K562 (cell line): ENCODE measurements around the gene CCDC17. TPM values are rescaled to one million over a fixed set of nuclear protein-coding genes. Genes with fewer than 3 reads are reported as not detected.

Experiments
- ATAC-seq: fragments of 200-7000 bp; cut with Tn5 transposase; 3 replicates; pipeline ENCODE4 v1.9.1; 2020; ENCODE audit warnings: moderate library complexity
- BruUV-seq: library from RNA; stranded (reverse); fragments of 400-500 nt; replicated peaks from 2 replicates; lab custom pipeline; 2021; lab: Mats Ljungman, UMichigan
- CTCF ChIA-PET: fragments of 300-600 bp; formaldehyde crosslinking; extraction: SDS; loops from one replicate; lab custom pipeline; 2021; ENCODE audit warnings: low intra/inter-chr PET ratio; lab: Yijun Ruan, JAX
- POLR2A ChIA-PET: fragments of 300-600, 350-650 bp; sonication (Branson Sonifier 250); formaldehyde crosslinking; extraction: SDS; loops from one replicate; lab custom pipeline; 2021; ENCODE audit warnings: antibody characterized with exemption, inconsistent platforms; lab: Yijun Ruan, JAX
- DNase-seq, 4 experiments: peaks; one replicate each; pipeline versions ENCODE4 v3.0.0 to v3.0.0-alpha.2; 2011 to 2018; ENCODE audit warnings: low spot score in 3 of 4, mixed read lengths in 3 of 4; ENCODE audit errors: extremely low read depth in 1 of 4
- FAIRE-seq: peaks from 2 replicates; lab custom pipeline; 2011; peaks lifted over from hg19 to GRCh38; lab: Jason Lieb, UNC
- H2AFZ ChIP-seq: 2 replicates; pipeline ENCODE4 v1.6.0; 2011; ENCODE audit warnings: low read depth, low read length, control low read depth, inconsistent platforms
- H3K27ac ChIP-seq: fragments of 200-600 bp; 3 replicates; pipeline ENCODE4 v1.8.0; 2011; ENCODE audit warnings: low read depth, mild to moderate bottlenecking, control low read depth, inconsistent platforms, low read length, moderate library complexity, mixed read lengths; ENCODE audit errors: extremely low read depth
- H3K27me3 ChIP-seq, 2 experiments: fragments of 300-600 bp in 1 of 2; 2 replicates in 1 of 2; 3 replicates in 1 of 2; pipeline versions ENCODE4 v1.6.0 to v1.8.0; 2011; ENCODE audit warnings: inconsistent platforms in 2 of 2, low read length in 2 of 2, mild to moderate bottlenecking in 1 of 2, mixed read lengths in 1 of 2, moderate library complexity in 1 of 2; ENCODE audit not compliant: control insufficient read depth in 2 of 2, insufficient read depth in 2 of 2
- H3K36me3 ChIP-seq: fragments of 300-600 bp; 3 replicates; pipeline ENCODE4 v1.8.0; 2011; ENCODE audit warnings: mild to moderate bottlenecking, low read length, inconsistent platforms; ENCODE audit not compliant: control insufficient read depth, insufficient read depth
- H3K4me1 ChIP-seq, 2 experiments: fragments of 200-600 bp in 1 of 2; replicated peaks in 1 of 2; 2 replicates in 1 of 2; 3 replicates in 1 of 2; pipeline versions ENCODE4 v1.5.1 to v1.8.0; 2011; ENCODE audit warnings: inconsistent platforms in 2 of 2, low read length in 2 of 2, mild to moderate bottlenecking in 1 of 2, mixed read lengths in 1 of 2, moderate library complexity in 1 of 2; ENCODE audit not compliant: control insufficient read depth in 2 of 2, insufficient read depth in 2 of 2
- H3K4me2 ChIP-seq: 2 replicates; pipeline ENCODE4 v1.6.1; 2011; ENCODE audit warnings: low read length, control low read depth, inconsistent platforms, mixed read lengths; ENCODE audit not compliant: insufficient read depth
- H3K4me3 ChIP-seq: fragments of 200-600 bp; sonication (generic), shearing (Covaris generic); 2 replicates; pipeline ENCODE4 v1.5.1; 2016; ENCODE audit warnings: control low read depth, inconsistent platforms
- H3K79me2 ChIP-seq: fragments of 200-600 bp; 3 replicates; pipeline ENCODE4 v1.8.0; 2011; ENCODE audit warnings: low read length, inconsistent platforms; ENCODE audit not compliant: control insufficient read depth, insufficient read depth
- H3K9ac ChIP-seq, 2 experiments: 2 replicates each; pipeline versions ENCODE4 v1.6.0 to v1.6.1; 2011; ENCODE audit warnings: low read depth in 2 of 2, low read length in 2 of 2, control low read depth in 1 of 2, inconsistent platforms in 1 of 2, mild to moderate bottlenecking in 1 of 2, mixed read lengths in 1 of 2; ENCODE audit not compliant: insufficient read depth in 1 of 2
- H3K9me1 ChIP-seq: one replicate; pipeline ENCODE4 v1.6.0; 2011; ENCODE audit warnings: inconsistent platforms, mild to moderate bottlenecking, low read length, moderate library complexity; ENCODE audit not compliant: control insufficient read depth, insufficient read depth
- H3K9me3 ChIP-seq: replicated peaks from 2 replicates; pipeline ENCODE4 v1.5.1; 2011; ENCODE audit warnings: low read depth, low read length, inconsistent platforms; ENCODE audit not compliant: control insufficient read depth, insufficient read depth
- H4K20me1 ChIP-seq: replicated peaks from 2 replicates; pipeline ENCODE4 v1.6.1; 2011; ENCODE audit warnings: low read length, inconsistent platforms, mixed read lengths; ENCODE audit not compliant: control insufficient read depth, insufficient read depth
- BCL6 ChIP-seq: fragments of 250-450 bp; sonication (Bioruptor Pico); IDR thresholded peaks from 2 replicates; pipeline ENCODE4 v1.4.0; 2020
- GATAD2B ChIP-seq: fragments of 450-650 bp; IDR thresholded peaks from 2 replicates; pipeline ENCODE4 v1.6.1; 2017; ENCODE audit warnings: mild to moderate bottlenecking, borderline replicate concordance
- HDAC3 ChIP-seq: fragments of 450-650 bp; IDR thresholded peaks from 2 replicates; pipeline ENCODE4 v1.6.1; 2018; ENCODE audit warnings: borderline replicate concordance, mild to moderate bottlenecking, moderate library complexity; ENCODE audit not compliant: partially characterized antibody
- ILK ChIP-seq: fragments of 450-650 bp; IDR thresholded peaks from 2 replicates; pipeline ENCODE4 v1.6.1; 2016; ENCODE audit warnings: missing genetic modification characterization, low read depth, mild to moderate bottlenecking, missing compliant biosample characterization, moderate library complexity, borderline replicate concordance
- L3MBTL2 ChIP-seq: fragments of 450-650 bp; IDR thresholded peaks from 2 replicates; pipeline ENCODE4 v1.6.1; 2016; ENCODE audit warnings: mild to moderate bottlenecking, moderate library complexity
- POLR2A ChIP-seq: fragments of 450-650 bp; conservative IDR thresholded peaks from 2 replicates; pipeline ENCODE4 v1.6.1; 2016
- POLR2AphosphoS5 ChIP-seq: IDR thresholded peaks from 2 replicates; pipeline ENCODE4 v1.6.1; 2011; ENCODE audit warnings: mild to moderate bottlenecking, low read depth, low read length, moderate library complexity; ENCODE audit not compliant: control insufficient read depth, insufficient read depth
- POLR2B ChIP-seq: fragments of 450-650 bp; IDR thresholded peaks from 2 replicates; pipeline ENCODE4 v1.6.1; 2018; ENCODE audit warnings: low read depth; ENCODE audit not compliant: partially characterized antibody
- POLR2H ChIP-seq: IDR thresholded peaks from 2 replicates; pipeline ENCODE4 v1.6.1; 2016; ENCODE audit warnings: missing genetic modification characterization, low read depth, mild to moderate bottlenecking, control low read depth, missing compliant biosample characterization, moderate library complexity
- RBFOX2 ChIP-seq: fragments of 200-400 bp; formaldehyde crosslinking; IDR thresholded peaks from 2 replicates; pipeline ENCODE4 v1.6.1; 2017; ENCODE audit warnings: low read depth, mild to moderate bottlenecking, low read length, moderate library complexity
- SIN3A ChIP-seq, 2 experiments: fragments of 150-350 bp in 1 of 2; IDR thresholded peaks; 2 replicates each; pipeline ENCODE4 v1.6.1; 2011 to 2016; ENCODE audit warnings: borderline replicate concordance in 2 of 2, low read depth in 2 of 2, low read length in 2 of 2, mild to moderate bottlenecking in 2 of 2, moderate library complexity in 2 of 2; ENCODE audit not compliant: control insufficient read depth in 1 of 2
- TAL1 ChIP-seq: fragments of 450-650 bp; IDR thresholded peaks from 2 replicates; pipeline ENCODE4 v1.6.1; 2016; ENCODE audit warnings: mild to moderate bottlenecking
- TEAD2 ChIP-seq: fragments of 450-650 bp; IDR thresholded peaks from 2 replicates; pipeline ENCODE4 v1.6.1; 2016; ENCODE audit warnings: missing genetic modification characterization, control low read depth, missing compliant biosample characterization
- ZBED1 ChIP-seq: IDR thresholded peaks from 2 replicates; pipeline ENCODE4 v1.6.1; 2014
- ZNF174 ChIP-seq: fragments of 250-450 bp; sonication (Bioruptor Pico); IDR thresholded peaks from 2 replicates; pipeline ENCODE4 v1.4.0; 2020; ENCODE audit warnings: mild to moderate bottlenecking
- ZNF507 ChIP-seq: conservative IDR thresholded peaks from 2 replicates; pipeline ENCODE4 v1.6.1; 2017; ENCODE audit warnings: missing genetic modification characterization, missing compliant biosample characterization
- ZNF561 ChIP-seq: fragments of 450-650 bp; formaldehyde crosslinking; conservative IDR thresholded peaks from 2 replicates; pipeline ENCODE4 v1.4.0; 2020; ENCODE audit warnings: mild to moderate bottlenecking, moderate library complexity
- ZNF79 ChIP-seq: fragments of 250-450 bp; sonication (Bioruptor Pico); IDR thresholded peaks from 2 replicates; pipeline ENCODE4 v1.4.0; 2020; ENCODE audit warnings: low read depth, mild to moderate bottlenecking, moderate library complexity
- WGBS: fragments of 100-300 bp; shearing (Covaris generic); methylation state at CpG from one replicate; pipeline ENCODE4 v1.1.6; 2016; ENCODE audit warnings: low coverage, mixed read lengths; ENCODE audit not compliant: insufficient coverage; ENCODE audit errors: missing lambda C conversion rate; 5-methylcytosine and 5-hydroxymethylcytosine counted together
- in situ Hi-C: fragments of 300-500 bp; cut with MboI; formaldehyde crosslinking; loops from 4 replicates; pipeline ENCODE4 v1.15.0; 2018; ENCODE audit warnings: inconsistent platforms, mixed read lengths
- intact Hi-C: fragments of 100-400 bp; cut with micrococcal nuclease; formaldehyde crosslinking; loops from 2 replicates; pipeline ENCODE4 v1.14.2; 2022
- polyA plus RNA-seq, 8 experiments: library from polyadenylated mRNA; depleted of rRNA in 4 of 8; stranded (reverse) in 5 of 8; unstranded in 3 of 8; fragments of >200 nt; fragmentation: Nextera tagmentation in 2 of 8; fragmentation: Illumina TruSeq in 1 of 8; extraction: Ambion mirVana in 2 of 8; extraction: Trizol in 1 of 8; gene quantifications; 2 replicates each; pipeline versions ENCODE4 v1.2.1 to v1.2.3, GENCODE V29; 2011 to 2014; ENCODE audit warnings: inconsistent platforms in 1 of 8, missing spikeins in 1 of 8
- total RNA-seq, 7 experiments: library from RNA; depleted of rRNA in 6 of 7; stranded (reverse); fragments of >200 nt in 6 of 7; fragmentation: Illumina TruSeq in 2 of 7; extraction: Trizol in 2 of 7; gene quantifications; 2 replicates each; pipeline versions ENCODE4 v1.2.1 to v1.2.3, GENCODE V29; 2011 to 2021; ENCODE audit warnings: low replicate concordance in 1 of 7
- TF ChIP-seq, protein P1 (sequence below): fragments of 450-650 bp; formaldehyde crosslinking; IDR thresholded peaks from 2 replicates; pipeline ENCODE4 v1.4.0; 2020; ENCODE audit warnings: mild to moderate bottlenecking
- TF ChIP-seq, protein P2 (sequence below), 3 experiments: fragments of 200-800 bp in 1 of 3; fragments of 250-450 bp in 1 of 3; fragments of 450-650 bp in 1 of 3; sonication (Bioruptor Pico) in 1 of 3; sonication (Bioruptor generic) in 1 of 3; formaldehyde crosslinking in 1 of 3; IDR thresholded peaks; 2 replicates each; pipeline versions ENCODE4 v1.6.1 to v1.8.0; 2016 to 2022; ENCODE audit warnings: mild to moderate bottlenecking in 2 of 3, missing genetic modification characterization in 2 of 3, missing compliant biosample characterization in 1 of 3, moderate library complexity in 1 of 3

The CCDC17 gene
- total and polyA plus RNA-seq, 9 of the 15 experiments (the other 6 are each of a cell fraction or from before 2014, with no cell fraction given), result 0.20 to 2.4 (median 0.85) TPM

DNA sequence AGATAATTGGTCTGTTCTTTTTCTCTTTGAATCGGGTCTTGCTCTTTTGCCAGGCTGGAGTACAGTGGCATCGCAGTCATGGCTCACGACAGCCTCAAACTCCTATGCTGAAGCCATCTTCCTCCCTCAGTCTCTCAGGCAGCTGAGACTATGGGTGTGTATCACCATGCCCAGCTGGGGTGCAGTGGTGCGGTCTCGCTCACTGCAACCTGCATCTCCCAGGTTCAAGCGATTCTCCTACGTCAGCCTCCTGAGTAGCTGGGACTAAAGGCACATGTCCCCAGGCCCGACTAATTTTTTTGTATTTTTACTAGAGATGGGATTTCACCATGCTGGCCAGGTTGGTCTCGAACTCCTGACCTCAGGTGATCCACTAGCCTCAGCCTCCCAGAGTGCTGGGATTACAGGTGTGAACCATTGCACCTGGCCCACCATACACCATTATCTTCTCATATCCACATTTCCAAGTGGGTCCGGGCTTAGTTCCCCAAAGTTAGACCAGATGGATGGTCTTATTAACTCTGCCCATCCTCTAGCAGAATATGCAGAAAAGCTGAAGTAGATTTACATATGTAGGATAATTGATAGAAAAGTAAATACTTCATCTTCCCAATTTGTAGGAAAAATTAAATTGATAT, 13.1 kb downstream of the CCDC17 start:
- no TSS peak for BruUV-seq
- DNase-seq, result no peak
- CTCF ChIA-PET, result no interaction called here
- in situ Hi-C loops, result no loop called here
- H3K4me2 ChIP-seq, result no peak overlapping the region
- H3K27ac ChIP-seq, result no peak overlapping the region
- no peaks in the 10 kb centered on the region for H3K27me3 ChIP-seq
- POLR2A ChIA-PET, result interaction anchor here (1.0 kb wide), 1 partner anchor 13 kb away, joined by 4 read pairs; the partner anchor contains the start of gene CCDC17
- no peak for FAIRE-seq
- peaks cover 95% of the 10 kb centered on the region for H3K36me3 ChIP-seq
- ATAC-seq, result peak; percentile 8; the same call in 2 of the 3 replicates
- H4K20me1 ChIP-seq, result no peaks in the 10 kb centered on the region
- 97% methylated on average over 9 of the region's 10 CpGs for WGBS
- no peaks in the 10 kb centered on the region for H3K4me1 ChIP-seq
- H3K9me1 ChIP-seq, result no peaks in the 10 kb centered on the region
- H2AFZ ChIP-seq, result no peak overlapping the region
- no peak overlapping the region for H3K4me3 ChIP-seq
- H3K9me3 ChIP-seq, result no peaks in the 10 kb centered on the region
- H3K9ac ChIP-seq, result no peak overlapping the region
- intact Hi-C loops, result no loop called here
- H3K79me2 ChIP-seq, result peaks cover 36% of the 10 kb centered on the region
- TF ChIP-seq ILK (tag) (no peak), ZBED1 (no peak), ZNF561 (CRISPR knock-in tag) (no peak), POLR2H (tag) (no peak), SIN3A (IDR thresholded peaks at IDR 0.05; ENCODE audit: borderline replicate concordance in 2 of 2, control insufficient read depth in 1 of 2, low read depth in 2 of 2, low read length in 2 of 2) (0 out of 4 replicates have a peak, but pooled peaks of 1 of the 2 experiments have one; percentile 30), BCL6 (CRISPR knock-in tag) (no peak), TAL1 (no peak), ZNF507 (no peak), ZNF174 (no peak), RBFOX2 (no peak), POLR2AphosphoS5 (0 out of 2 replicates have a peak, but pooled peaks have one; percentile 33), HDAC3 (no peak), L3MBTL2 (no peak), POLR2B (peak; percentile 31), TEAD2 (tag) (no peak), POLR2A (peak; percentile 23), ZNF79 (CRISPR knock-in tag) (no peak), GATAD2B (no peak)
- TF ChIP-seq, protein P1, sequence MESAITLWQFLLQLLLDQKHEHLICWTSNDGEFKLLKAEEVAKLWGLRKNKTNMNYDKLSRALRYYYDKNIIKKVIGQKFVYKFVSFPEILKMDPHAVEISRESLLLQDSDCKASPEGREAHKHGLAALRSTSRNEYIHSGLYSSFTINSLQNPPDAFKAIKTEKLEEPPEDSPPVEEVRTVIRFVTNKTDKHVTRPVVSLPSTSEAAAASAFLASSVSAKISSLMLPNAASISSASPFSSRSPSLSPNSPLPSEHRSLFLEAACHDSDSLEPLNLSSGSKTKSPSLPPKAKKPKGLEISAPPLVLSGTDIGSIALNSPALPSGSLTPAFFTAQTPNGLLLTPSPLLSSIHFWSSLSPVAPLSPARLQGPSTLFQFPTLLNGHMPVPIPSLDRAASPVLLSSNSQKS (CRISPR knock-in tag), result no peak
- TF ChIP-seq, protein P2, sequence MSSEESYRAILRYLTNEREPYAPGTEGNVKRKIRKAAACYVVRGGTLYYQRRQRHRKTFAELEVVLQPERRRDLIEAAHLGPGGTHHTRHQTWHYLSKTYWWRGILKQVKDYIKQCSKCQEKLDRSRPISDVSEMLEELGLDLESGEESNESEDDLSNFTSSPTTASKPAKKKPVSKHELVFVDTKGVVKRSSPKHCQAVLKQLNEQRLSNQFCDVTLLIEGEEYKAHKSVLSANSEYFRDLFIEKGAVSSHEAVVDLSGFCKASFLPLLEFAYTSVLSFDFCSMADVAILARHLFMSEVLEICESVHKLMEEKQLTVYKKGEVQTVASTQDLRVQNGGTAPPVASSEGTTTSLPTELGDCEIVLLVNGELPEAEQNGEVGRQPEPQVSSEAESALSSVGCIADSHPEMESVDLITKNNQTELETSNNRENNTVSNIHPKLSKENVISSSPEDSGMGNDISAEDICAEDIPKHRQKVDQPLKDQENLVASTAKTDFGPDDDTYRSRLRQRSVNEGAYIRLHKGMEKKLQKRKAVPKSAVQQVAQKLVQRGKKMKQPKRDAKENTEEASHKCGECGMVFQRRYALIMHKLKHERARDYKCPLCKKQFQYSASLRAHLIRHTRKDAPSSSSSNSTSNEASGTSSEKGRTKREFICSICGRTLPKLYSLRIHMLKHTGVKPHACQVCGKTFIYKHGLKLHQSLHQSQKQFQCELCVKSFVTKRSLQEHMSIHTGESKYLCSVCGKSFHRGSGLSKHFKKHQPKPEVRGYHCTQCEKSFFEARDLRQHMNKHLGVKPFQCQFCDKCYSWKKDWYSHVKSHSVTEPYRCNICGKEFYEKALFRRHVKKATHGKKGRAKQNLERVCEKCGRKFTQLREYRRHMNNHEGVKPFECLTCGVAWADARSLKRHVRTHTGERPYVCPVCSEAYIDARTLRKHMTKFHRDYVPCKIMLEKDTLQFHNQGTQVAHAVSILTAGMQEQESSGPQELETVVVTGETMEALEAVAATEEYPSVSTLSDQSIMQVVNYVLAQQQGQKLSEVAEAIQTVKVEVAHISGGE (CRISPR knock-in tag; IDR thresholded peaks at IDR 0.05), result no peak
